Heart right ventricle (tissue), 16 donors: ENCODE results near the gene PHC2. TPM values are rescaled to one million over a fixed set of nuclear protein-coding genes. Genes with fewer than 3 reads are reported as not detected.
A peak's percentile ranks its signal among the peaks of the same experiment; 100 is the strongest.
"Not testable (repeated sequence)": the region's sequence is repeated elsewhere in the genome, so short reads cannot be mapped to it uniquely, and the experiment has no call there.

Experiments used
- ATAC-seq, 8 donors: fragments of 200-7000 bp; cut with Tn5 transposase; one replicate each; pipeline ENCODE4 v1.9.1; 2020; ENCODE audit warnings: mild to moderate bottlenecking in 8 of 8, moderate library complexity in 8 of 8, moderate number of reproducible peaks in 1 of 8
- DNase-seq, 2 donors: peaks; one replicate each; pipeline ENCODE4 v3.0.0-alpha.2; 2020
- H3K27ac ChIP-seq, 10 donors: fragments of 200-600 bp; sonication (generic) in 2 of 10; one replicate each; pipeline versions ENCODE4 v1.5.0 to v1.8.0; 2020 to 2022; ENCODE audit warnings: mild to moderate bottlenecking in 3 of 10
- H3K27me3 ChIP-seq, 7 donors: fragments of 200-600 bp; one replicate each; pipeline ENCODE4 v1.8.0; 2021 to 2022; ENCODE audit warnings: mild to moderate bottlenecking in 2 of 7
- H3K36me3 ChIP-seq, 9 donors: fragments of 200-600 bp; sonication (generic) in 1 of 9; one replicate each; pipeline versions ENCODE4 v1.5.0 to v1.8.0; 2020 to 2022; ENCODE audit warnings: mild to moderate bottlenecking in 2 of 9
- H3K4me1 ChIP-seq, 9 donors: fragments of 200-600 bp; sonication (generic) in 1 of 9; one replicate each; pipeline versions ENCODE4 v1.5.0 to v1.8.0; 2020 to 2022; ENCODE audit warnings: mild to moderate bottlenecking in 4 of 9
- H3K4me3 ChIP-seq, 10 donors: fragments of 200-600 bp; sonication (generic) in 2 of 10; one replicate each; pipeline versions ENCODE4 v1.5.0 to v1.8.0; 2020 to 2022; ENCODE audit warnings: mild to moderate bottlenecking in 7 of 10, moderate library complexity in 2 of 10
- H3K9me3 ChIP-seq, 11 donors: fragments of 200-600 bp in 10 of 11; sonication (generic) in 2 of 11; one replicate each; pipeline versions ENCODE4 v1.5.0 to v1.8.0; 2013 to 2022; ENCODE audit warnings: mild to moderate bottlenecking in 2 of 11, control low read depth in 1 of 11, moderate library complexity in 1 of 11
- CTCF ChIP-seq, 9 donors: fragments of 200-600 bp; sonication (generic) in 2 of 9; IDR thresholded peaks; one replicate each; pipeline versions ENCODE4 v1.5.0 to v1.8.0; 2021 to 2022; ENCODE audit warnings: antibody characterized with exemption in 9 of 9, mild to moderate bottlenecking in 5 of 9, moderate library complexity in 1 of 9
- whole genome bisulfite sequencing, 2 donors: extraction: QIAGEN DNeasy Blood & Tissue Kit; methylation state at CpG; one replicate each; pipeline ENCODE4 v1.1.7; 2013; ENCODE audit warnings: inconsistent platforms in 1 of 2; 5-methylcytosine and 5-hydroxymethylcytosine counted together
- intact Hi-C, 10 donors: fragments of 100-400 bp; cut with DNase I; formaldehyde crosslinking; loops; one replicate each; pipeline versions ENCODE4 v1.11.1 to v1.14.2; 2022
- polyA plus RNA-seq, 2 donors: library from polyadenylated mRNA; stranded (reverse); fragments of 200-250 nt; gene quantifications; one replicate each; pipeline ENCODE4 v1.2.3, GENCODE V29; 2013
- total RNA-seq, 10 donors: library from RNA; stranded (reverse); fragmentation: NEBNext Ultra II Directional in 3 of 10; extraction: Animal tissue kit (Norgen Biotek cat#: 25700) in 3 of 10; gene quantifications; one replicate each; pipeline versions ENCODE4 v1.2.1 to v1.2.4, GENCODE V29; 2021 to 2023
- donor health status: Arrhythmogenic right ventricular cardiomyopathy.
- donor health status: ischemic (EF 13 %, LVEDD 7.1; RV severe dilation, severe dysfunction).
- donor health status: healthy with polysubstance abuse.
- donor health status: DM: no; HTN: yes; CAD: no.
- donor health status: DM: no; HTN: no; CAD: no.
- donor health status: ischemic (EF 25% LVEDD 6.9; RV normal size, moderate dysfunction).
- donor health status: ischemic (EF 25% LVEDD 5.7; RV mildly dilated, moderate dysfunction).
- donor health status: healthy.
- donor health status: DM: yes; HTN: yes; CAD: no.
- donor health status: Ischemic cardiomyopathy.
- donor health status: ischemic (EF 35%, LVEDD 5.7; RV mildly dilated, moderate dysfunction).
- donor health status: nonischemic (EF 11% LVEDD 7.7; RV severe dilation, severe dysfunction).
- donor health status: DM: yes; HTN: yes; CAD: no.
- donor health status: PGD.
- donor health status: ischemic (EF 29% LVEDD 5.4; RV normal size, mild dysfunction).
- donor health status: nonischemic (EF 23%, LVEDD 6.1; RV moderate dilation, normal function).

PHC2 gene
- total and polyA plus RNA-seq, 12 donors = 81.2 to 136 (median 99.3) TPM

DNA sequence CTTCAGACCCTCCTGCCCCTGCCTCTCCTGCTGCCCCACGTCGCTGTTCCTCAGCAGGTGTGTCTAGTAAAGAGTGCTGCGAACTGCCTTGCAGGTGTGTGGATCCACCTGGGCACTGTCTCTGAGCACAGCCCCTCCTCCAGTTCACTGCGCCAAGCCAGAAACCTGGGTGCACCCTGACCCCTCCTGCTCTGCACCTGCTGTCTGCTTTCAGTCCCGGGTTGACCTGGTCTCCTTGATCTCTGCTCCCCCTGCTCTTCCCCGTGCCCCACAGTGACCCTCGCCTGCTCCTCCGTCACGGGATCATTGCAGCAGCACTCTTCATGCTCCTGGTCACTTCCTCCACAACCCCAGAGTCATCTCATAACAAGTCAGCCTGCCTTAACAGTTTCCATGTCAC lies 116.5 kb downstream of the PHC2 start:
- intact Hi-C loops = no loop called here
- ATAC-seq = no peak

GRCh38 chr1:33312413-33312749 lies 118.5 kb downstream of the PHC2 start:
- peak in 2 of 8 donors; percentile 29 to 34 for ATAC-seq
- Histone ChIP-seq H3K9me3 (no peaks in the 10 kb centered on the region), H3K36me3 (no peaks in the 10 kb centered on the region), H3K4me3 (no peak overlapping the region), H3K4me1 (no peaks in the 10 kb centered on the region), H3K27me3 (no peaks in the 10 kb centered on the region), H3K27ac (no peak overlapping the region)
- DNase-seq = no peak
- WGBS, 2 donors = 73 to 89% methylated on average over 5 of the region's 5 CpGs
- intact Hi-C loops = no loop called here
- TF ChIP-seq CTCF (IDR thresholded peaks at IDR 0.05) = no peak

More for the DNA sequence above, 116.5 kb downstream of the PHC2 start:
- Histone ChIP-seq H3K27me3 (no peaks in the 10 kb centered on the region), H3K36me3 (no peaks in the 10 kb centered on the region), H3K4me3 (no peak overlapping the region), H3K4me1 (no peaks in the 10 kb centered on the region), H3K9me3 (no peaks in the 10 kb centered on the region), H3K27ac (no peak overlapping the region)
- 89 to 94% methylated on average over 9 of the region's 9 CpGs for WGBS, 2 donors
- no peak for TF ChIP-seq CTCF (IDR thresholded peaks at IDR 0.05)
- DNase-seq = no peak

- TF ChIP-seq CTCF (IDR thresholded peaks at IDR 0.05) = no peak
- Histone ChIP-seq H3K36me3 (no peaks in the 10 kb centered on the region), H3K27me3 (peaks cover 0 to 4% (median 0%) of the 10 kb centered on the region in 7 donors), H3K4me3 (no peak overlapping the region), H3K27ac (no peak overlapping the region), H3K4me1 (peaks cover 0 to 4% (median 2%) of the 10 kb centered on the region in 9 donors), H3K9me3 (no peaks in the 10 kb centered on the region)
- 93 to 94% methylated on average over 7 of the region's 7 CpGs for WGBS, 2 donors
- ATAC-seq (peak in 1 of 8 donors; percentile 27), DNase-seq (no peak)
- intact Hi-C loops = no loop called here
These were observed 119.0 kb downstream of the PHC2 start for GRCh38 chr1:33311706-33312412.

DNA sequence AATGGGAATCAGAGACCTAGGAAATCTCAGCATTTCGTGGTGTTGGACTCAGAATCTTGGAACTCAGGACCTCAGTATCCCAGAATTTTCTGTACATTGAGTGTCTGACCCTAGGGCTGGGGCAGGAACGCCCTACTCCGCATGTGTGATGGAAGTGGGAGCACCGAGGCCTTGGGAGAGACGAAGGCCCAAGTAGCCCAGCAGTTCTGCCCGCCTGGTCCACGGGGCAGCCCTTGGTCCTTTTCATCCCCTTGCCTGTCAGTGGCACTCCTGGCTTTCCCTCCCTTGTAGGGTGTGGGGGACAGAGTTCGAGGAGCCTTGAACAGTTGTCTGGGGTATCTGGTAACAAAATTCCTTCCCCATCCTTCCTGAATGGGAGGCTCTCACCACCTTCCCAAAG lies 120.2 kb downstream of the PHC2 start:
- intact Hi-C loops = no loop called here
- WGBS, 2 donors = 69 to 93% methylated on average over 8 of the region's 8 CpGs
- ATAC-seq = no peak
- Histone ChIP-seq H3K9me3 (no peaks in the 10 kb centered on the region), H3K27ac (no peak overlapping the region), H3K27me3 (peaks cover 0 to 16% (median 6%) of the 10 kb centered on the region in 7 donors), H3K4me1 (peaks cover 2 to 13% (median 11%) of the 10 kb centered on the region in 9 donors), H3K36me3 (no peaks in the 10 kb centered on the region), H3K4me3 (no peak overlapping the region)
- no peak for DNase-seq
- TF ChIP-seq CTCF (IDR thresholded peaks at IDR 0.05) = no peak

DNA sequence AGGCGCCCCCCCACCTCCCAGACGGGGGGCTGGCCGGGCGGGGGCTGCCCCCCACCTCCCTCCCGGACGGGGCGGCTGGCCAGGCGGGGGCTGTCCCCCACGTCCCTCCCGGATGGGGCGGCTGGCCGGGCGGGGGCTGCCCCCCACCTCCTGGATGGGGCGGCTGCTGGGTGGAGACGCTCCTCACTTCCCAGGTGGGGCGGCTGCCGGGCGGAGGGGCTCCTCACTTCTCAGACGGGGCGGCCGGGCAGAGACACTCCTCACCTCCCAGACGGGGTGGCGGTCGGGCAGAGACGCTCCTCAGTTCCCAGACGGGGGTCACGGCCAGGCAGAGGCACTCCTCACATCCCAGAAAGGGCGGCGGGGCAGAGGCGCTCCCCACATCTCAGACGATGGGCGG lies 121.5 kb downstream of the PHC2 start:
- not testable (repeated sequence) for DNase-seq, H3K36me3 ChIP-seq, H3K27ac ChIP-seq, ATAC-seq, H3K9me3 ChIP-seq, H3K4me3 ChIP-seq
- intact Hi-C loops = loop anchor here in 1 of 10 donors (10.0 kb wide), 1 partner anchor 85 kb away; no protein-coding TSS in a partner anchor
- 95% methylated on average over 25 to 32 of the region's 32 CpGs for WGBS, 2 donors
- Histone ChIP-seq H3K4me1 (peaks cover 2 to 13% (median 11%) of the 10 kb centered on the region in 9 donors), H3K27me3 (peaks cover 0 to 16% (median 6%) of the 10 kb centered on the region in 7 donors)
